HG02938 (cell line): ENCODE measurements around the gene RBMS3.
"Not testable (repeated sequence)": the region's sequence is repeated elsewhere in the genome, so short reads cannot be mapped to it uniquely, and the experiment has no call there.

Source experiments
- ATAC-seq: cut with Tn5 transposase; IDR thresholded peaks from one replicate; pipeline ENCODE4 v1.9.1; 2021; ENCODE audit warnings: mild to moderate bottlenecking, moderate library complexity; ENCODE audit not compliant: unreplicated experiment

Gene RBMS3

DNA sequence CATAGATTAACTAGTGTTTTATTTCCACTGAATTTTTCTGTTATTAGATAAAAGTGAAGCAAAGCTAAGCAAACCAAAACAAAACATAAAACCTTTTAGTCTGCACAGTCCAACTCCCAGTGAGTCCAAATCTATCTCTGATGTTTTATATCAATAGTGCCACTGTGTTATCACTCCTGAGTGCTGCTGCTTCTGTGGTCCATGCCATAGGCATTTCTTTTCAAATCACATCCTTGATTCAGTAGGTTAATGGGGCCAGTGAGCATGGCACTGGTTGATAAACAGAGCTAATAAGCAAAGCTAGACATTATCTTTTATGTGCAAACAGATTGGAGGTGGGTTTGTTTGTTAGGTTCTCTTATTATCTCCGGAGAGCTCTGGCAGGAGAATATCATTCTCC is 30.0 kb downstream of the RBMS3 start:
- no peak for ATAC-seq

DNA sequence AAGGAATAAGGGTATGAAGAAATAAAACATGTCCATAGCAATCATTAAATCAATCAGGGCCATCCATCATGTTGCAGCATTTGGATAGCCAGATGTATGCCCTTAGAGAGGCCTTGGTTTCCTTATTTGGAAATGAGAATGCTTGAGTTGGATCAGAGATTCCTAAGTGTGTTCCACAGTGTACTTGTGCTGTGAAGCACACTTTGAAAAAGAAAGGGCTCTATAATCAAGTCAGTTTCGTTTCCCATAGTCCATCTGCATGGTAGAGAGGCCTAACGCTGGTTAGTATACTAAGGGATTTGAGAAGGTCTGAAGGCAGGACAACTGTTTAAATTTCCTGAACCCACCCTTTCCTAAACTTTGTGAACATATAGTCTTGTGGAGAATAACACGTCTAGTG is 30.9 kb downstream of the RBMS3 start:
- no peak for ATAC-seq

DNA sequence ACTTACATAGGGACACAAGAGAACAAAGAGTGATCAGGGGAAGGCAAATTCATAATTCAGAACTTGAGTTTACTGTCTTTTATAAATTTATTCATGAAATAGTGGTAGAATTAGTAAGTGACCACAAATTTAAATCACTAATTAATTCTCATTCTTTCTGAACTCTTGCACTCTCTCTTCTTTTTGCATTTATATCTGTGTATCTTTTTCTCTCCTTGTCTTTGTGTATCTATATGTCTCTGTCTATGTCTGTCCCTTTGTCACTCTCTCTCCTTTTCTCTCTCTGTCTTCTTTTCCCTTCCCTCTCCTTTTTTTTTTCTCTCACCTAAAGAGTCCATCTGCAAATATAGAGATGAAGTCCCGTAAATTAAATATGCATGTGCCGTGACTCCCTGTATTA is 31.5 kb downstream of the RBMS3 start:
- no peak for ATAC-seq

DNA sequence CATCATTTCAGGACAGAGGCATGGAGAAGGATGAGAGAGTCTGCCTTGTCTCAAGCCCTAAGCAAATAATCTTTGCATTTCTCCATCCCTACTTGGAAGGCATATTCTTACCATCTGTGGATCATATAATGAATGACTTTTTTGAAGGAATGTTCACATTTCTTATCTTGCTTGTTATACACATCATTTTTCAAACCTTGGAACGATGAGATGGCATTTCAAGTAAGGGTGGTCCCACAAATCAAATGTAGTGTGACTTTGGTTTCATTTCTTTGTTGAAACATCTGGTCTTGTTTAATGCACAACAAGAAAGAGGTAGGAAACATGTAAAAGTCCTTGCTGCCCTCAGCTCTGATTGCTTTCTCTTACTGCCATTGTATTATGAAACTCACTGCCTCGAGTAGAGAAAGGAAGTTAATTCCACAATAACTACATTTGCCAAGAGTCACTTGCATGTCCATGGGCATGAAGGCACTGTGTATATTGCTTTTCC is 32.1 kb downstream of the RBMS3 start:
- ATAC-seq, result no peak

DNA sequence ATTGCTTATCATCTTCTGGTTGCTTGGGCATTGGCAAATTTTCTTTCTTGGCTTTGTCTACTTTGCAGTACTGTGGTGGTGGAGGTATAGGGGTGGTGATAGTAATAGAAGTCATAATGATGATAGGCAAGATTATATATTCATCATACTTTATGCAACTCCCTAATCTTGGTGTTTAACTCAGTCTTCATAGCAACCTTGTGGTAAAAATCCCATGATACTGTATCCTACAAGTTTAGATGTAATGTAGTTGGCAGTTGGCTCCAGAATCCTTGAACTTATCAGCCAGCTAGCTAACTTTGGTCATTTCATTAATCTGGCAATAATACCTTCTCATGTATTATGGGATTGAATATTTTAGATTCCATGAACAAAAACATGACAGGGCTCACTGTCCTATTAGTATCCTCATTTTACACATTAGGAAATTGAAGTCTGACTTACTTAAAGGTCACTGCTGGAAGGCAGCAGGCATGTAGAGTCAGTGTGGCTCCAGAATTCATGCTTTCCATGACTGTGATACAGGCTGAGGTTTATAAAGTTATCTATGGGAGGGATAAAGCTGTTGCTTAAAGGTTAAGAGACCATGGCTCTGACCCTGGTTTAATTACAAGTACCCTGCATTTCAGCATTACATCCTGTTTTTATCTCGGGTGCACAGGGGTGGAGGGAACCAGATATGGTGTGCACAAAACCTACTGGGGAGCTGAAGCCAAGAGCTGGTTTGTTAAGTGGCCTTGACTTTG is 33.3 kb downstream of the RBMS3 start:
- no peak for ATAC-seq

DNA sequence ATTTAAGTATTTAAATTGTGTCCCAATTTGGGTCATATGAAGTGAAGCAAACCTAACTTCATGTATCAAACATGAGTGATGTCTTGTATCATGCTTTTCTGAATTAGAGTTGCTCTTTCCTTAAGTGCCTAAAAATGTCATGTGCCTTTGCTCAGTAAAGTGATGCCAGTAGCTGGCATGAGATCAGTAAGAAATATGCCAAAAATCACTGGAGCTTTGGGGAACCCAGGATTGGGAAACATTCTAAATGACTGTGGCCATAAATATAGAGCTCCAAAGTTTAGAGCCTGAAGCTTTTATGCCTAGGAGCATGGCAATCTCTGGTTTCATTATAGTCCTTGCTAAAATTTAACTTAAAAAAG is 33.8 kb downstream of the RBMS3 start:
- no peak for ATAC-seq

DNA sequence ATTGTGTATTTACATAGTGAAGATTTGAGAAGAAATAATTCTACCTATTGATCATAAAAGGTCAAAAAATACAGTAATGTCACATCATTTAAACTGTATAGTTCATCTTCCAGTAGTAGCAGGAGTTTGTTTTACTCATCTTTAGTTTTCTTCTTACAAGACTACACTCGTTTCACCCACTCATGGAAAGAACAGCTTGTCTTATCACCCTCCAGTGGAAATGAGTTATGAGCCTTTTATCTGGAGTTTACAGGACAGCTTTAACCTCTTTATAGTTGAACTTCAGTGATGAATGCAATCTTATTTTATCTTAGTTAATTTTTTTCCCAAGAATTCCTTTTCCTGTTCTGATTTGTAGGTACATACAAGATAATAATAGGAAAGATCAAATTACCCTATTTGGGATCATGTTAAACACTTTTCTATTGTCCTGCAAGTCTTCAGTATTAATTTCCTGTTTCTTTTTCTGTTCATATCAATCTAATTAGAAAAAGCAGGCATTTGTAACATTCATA is 36.8 kb downstream of the RBMS3 start:
- no peak for ATAC-seq

DNA sequence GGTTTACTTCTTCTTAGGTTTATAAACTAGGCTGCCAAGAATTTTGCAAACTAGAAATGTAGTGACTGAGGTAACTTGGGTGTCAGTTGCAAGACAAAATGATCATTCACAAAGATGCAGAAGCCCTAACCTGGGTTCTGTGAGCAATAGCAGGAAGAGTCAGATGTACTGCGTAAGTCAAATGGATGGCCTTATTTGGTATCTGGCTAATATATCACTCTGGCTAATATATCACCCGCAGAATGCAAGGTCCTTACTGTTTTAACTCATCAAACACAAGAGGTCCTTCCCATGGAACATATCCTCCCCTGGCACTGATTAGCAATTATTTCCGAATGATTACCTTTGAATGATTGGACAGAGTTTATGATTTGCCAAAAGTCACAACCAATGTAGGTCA is 37.4 kb downstream of the RBMS3 start:
- ATAC-seq, result no peak

DNA sequence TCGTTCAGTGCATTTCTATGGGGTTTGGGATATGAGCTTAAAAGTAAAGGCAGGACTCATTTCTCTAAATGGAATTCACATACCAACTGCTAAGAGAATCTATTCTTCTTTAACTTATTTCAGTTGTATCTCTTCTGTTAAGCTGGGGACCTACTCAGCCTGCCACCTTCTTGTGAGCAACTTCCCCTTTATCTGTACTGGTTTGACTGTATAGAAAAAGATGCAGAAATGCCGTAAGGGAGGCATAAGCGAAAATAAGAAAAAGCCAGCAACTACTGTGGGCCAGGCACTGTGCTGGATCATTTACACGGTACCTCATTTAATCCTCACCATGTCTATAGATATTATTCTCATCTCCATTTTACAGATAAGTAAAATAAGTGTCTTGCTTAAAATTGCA is 38.4 kb downstream of the RBMS3 start:
- ATAC-seq, result peak; percentile 76

DNA sequence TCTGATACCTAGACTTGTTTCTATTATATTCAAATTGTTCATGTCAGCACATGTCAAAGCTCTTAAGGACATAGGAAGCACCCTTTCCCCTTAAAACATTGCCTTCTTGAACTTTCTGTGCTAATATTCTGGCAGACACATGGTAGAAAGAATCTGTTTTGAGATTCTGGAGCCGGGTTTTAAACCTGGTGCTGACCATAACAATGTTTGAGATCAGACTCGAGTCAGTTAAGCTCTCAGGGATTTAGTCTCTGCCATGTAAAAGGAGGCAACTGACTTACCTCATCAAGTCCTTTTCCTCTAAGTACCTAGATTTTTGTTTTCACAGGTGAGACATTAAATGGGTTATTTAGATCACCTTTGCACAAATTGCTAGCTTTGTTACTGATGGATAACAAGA is 38.9 kb downstream of the RBMS3 start:
- no peak for ATAC-seq

DNA sequence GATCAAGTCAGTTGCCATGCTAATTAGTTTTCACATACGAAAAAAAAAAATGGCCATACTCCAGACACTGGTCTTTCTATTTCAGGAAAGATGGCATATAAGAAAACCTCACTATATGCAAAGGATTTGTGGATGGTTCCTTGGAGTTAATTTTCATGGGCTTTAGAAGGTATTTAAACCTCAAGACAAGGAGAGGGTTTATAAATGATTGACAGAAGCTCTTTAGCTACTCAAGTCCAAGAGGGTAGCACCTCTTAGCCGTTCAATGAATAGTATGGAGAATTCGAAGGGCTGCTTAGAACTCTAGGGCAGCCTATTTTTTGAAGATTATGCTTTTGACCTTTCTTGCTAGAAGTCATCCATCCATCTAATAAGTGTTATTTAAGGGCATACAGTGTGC is 41.7 kb downstream of the RBMS3 start:
- no peak for ATAC-seq

DNA sequence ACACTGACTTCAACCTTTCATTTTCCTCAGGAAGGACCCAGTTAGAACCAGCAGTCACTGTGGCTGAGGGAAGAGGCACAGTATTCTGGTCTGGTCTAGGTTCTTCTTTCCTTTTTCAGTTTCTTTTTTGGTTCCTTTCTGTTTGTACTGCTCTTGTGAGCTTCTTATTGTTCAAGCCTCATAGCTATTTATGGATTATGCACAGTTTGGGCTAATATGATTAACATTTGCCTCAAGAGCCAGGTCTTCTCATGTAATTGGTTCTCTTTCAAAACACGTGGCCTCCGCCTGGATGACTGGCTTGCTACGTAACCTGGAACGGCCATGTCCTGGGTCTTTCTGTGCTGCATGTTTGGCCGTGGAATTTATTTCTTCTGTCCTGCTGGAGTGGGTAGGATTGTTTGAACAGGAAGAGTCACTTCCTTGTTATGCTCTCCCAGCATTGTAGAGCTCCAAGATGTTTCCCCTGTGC is 43.3 kb downstream of the RBMS3 start:
- peak; percentile 97 for ATAC-seq

DNA sequence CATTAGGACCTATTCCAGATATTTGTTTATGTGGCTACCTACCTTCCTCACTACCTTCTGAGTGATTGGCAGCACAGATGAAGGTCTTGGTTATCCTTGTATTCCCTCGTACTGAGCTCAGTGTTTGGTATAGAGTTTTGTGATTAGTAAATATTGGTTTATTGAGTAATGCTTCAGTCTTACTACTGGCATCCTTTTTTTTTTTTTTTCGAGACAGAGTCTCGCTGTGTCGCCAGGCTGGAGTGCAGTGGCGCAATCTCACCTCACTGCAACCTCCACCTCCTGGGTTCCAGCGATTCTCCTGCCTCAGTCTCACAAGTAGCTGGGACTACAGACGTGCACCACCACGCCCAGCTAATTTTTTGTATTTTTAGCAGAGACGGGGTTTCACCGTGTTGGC is 45.7 kb downstream of the RBMS3 start:
- not testable (repeated sequence) for ATAC-seq

DNA sequence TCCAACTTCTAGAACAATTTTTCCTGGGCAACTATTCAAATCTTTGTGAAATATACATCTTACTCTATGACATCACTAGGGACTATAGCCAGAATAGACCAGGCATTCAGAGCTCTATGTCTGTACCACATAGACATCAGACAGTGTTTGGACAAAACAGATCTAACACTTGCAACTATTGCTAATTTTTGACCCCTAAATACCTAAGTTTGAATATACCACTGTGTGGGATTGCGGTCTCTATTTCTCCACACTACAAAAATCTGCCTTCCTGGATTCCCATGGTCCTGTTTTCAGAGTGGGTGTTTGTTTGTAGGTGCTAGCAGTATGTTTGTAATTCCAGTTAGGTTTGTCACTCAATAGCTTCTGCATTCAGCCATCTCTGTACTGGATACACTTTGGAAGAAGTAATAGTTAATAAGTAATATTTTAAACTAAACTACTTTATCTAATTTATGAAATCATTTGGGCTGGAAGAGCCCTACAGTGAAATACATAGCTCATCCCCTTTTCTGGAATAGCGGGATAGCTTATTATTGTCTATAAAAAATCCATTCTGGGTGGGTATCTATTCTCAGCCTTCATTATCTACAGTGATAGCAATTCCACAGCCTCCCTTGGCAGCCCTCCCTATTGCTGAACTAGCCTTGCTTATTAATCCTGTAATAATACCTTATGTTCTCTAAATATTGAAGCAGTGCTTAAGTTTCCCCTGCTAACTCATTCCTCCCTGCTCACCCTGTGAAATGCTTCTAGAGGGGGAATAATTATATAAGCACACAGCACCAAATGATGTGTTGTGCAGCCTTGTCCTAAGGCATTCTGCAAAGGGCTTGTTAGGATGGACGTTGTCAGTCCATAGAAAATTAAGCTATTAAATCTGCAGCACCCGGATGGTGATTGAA is 49.4 kb downstream of the RBMS3 start:
- no peak for ATAC-seq

DNA sequence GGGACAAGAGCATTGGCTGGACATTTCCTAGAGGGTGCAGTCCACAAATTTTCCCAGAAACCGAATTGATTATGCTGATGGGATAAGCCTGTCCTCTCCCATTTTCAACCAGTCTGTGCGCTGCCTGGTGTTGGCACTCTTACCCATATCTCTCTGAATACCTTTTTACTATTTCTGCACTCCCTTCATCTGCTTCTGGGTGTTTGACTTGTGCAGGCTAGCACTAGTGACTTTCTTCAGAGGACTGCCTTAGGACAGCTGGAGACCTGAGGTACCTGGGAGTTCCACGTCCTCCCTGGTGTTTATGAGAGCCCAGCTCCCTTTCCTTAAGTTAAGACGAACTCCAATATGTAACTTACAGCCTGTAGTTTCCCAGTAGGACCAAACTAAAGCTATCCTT is 50.2 kb downstream of the RBMS3 start:
- no peak for ATAC-seq

DNA sequence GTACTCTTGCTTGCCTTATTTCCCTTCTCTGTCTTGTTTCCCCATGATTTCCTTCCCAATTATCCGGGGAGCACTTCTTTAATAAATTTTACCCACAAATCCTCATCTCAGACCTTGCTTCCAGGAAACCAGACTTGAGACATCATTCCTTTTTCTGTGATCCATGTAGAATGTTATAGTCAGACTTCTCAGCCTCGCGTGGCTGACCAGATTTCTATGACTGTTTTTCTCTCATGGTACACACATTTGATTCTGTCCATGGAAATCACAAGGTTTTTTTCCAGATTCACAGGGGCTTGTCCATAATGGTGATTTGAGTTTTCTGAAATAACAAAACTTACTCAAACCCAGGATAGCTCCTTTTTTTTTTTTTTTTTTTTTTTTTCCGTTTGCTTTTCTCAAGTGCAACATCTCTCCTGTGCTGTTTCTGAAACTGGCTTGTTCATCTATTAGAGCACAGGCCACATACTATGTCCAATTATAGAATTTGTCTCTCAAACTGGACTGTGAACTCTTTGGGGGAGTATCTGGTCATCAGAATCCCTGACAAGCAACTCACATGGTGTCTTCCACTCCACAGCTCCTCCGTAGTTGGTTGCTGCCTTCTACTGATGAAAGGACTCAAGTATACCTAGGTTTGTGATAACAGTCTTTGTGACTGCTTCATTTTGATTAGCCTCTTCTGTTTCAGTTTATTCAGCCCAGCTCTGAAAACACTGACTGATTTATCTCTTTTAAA is 50.8 kb downstream of the RBMS3 start:
- ATAC-seq, result no peak

DNA sequence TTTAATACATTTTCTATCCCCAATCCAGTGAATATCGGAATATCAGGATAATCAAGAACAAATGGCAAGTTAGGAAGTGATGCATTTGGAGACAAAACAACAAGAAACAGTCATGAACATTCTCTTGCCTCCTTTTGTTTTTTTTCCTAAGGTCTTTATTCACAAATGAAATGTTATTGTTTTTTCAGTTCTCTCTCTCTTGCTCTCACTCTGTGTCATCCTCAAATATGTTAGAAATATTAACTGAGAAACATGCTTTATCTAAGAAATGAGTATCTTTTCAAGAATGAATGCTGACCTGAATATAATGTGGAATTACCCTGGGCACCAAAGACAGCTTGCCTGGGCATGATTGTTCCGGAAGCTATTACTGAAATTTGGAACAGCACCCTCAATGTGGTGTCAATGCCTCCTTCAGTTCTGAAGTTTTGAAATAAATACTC is 51.3 kb downstream of the RBMS3 start:
- ATAC-seq, result no peak

DNA sequence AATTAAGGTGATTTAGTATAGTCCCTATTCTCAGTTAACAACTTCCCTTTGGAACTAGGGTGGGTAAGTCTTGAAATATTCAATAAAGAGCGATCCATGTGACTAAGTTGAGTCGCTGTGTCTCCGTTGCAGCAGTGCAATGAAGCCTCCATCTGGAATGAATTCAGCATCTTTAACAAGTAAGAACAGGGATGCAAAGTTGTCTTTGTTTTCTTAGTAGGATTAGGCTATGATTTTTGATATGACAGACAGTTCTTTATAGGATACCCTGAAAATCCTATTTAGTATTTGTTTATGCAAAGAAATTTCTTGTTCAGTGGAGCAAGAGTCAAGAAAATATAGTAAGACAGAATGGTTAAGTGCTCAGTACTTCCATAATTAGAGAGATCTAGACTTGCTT is 52.7 kb downstream of the RBMS3 start:
- ATAC-seq, result no peak

DNA sequence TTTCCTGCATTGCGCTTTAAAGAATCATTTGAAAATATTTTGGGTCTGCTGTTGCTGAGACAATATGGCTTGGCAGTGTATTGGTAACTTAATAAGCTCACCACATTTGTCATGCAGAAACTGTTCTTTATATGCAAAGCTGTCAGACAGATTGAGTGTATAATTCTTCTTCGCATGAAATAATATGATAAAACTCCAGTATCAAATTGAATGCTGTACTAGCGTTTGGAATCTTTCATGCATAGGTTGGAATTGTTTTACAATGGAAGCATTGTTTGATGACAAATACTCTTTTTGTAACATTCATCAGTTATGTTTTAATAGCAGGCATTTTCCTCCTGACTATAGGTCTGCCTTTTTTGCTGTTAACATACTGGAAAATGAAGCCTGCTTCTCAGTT is 53.8 kb downstream of the RBMS3 start:
- ATAC-seq, result no peak

DNA sequence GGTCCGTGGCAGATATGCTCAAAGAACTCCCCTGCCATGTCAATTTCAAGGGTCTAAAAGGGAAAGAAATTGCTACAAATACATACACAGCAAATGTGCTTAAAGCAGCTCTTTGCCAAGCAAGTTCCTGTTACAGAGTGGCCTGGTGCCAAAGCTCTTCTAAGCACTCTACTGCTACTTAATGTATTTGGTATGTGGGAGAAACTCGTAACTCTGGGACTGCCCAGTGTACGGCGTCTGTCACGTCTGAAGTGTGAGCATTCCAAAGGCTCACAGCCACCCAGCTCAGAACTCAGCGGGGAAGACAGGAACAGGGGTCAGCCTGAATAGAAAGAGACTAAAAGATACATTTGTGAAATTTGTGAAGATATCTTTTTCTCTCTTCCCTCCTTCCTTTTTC is 54.6 kb downstream of the RBMS3 start:
- ATAC-seq, result no peak

DNA sequence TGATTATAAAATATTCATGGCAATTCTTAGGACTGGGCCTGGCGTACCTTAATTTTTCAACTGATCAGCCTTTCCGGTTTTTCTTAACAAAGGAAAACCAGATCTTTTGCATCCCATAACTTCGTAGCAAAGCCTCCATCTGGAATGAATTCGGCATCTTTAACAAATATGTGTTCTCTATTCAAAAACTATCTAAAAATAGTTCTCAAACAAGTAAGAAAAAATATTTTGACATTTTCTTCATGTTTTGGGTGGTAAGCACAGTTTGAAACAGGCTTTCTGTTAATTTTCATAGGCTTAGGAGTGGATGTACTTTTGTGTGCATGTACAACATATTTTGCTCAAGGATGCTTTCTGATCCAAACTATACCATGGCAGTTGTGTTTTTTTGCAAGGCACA is 55.1 kb downstream of the RBMS3 start:
- no peak for ATAC-seq
